Measurements from ENCODE around the gene DTYMK.

DNA sequence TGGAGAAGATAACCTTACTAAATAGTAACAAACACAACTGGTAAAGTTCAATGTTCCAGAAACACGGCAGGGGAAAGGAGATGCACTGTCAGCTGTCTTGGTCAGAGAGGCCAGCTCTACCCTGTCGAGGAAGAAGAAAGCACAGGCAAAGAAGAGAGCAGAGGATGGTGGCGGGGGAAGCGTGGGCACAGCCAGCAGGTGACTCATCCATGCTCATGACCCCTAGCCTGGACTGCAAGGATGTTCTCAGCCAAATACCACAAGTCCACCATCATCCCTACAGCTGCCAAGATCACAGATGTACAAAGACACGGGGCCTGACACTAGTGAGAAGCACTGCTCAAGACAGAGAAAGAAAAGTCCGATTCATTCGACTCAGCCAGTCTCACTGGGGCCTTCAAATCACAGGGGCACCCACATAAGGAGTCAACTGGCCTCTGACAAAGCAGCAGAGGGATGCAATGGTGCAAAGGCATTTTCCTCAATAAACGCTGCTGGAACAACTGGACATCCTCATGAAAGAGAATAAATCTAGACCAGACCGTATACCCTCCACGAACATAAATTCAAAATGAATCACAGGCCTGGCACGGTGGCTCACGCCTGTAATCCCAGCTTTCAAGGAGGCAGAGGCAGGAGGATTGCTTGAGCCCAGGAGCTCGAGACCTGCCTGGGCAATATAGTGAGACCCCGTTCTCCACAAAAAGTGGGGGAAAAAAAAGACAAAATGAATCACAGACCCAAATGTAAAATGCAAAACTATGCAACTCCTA lies 5.6 kb downstream of the DTYMK start:
- no peak for TF ChIP-seq POLR2A (IDR thresholded peaks at IDR 0.05; ENCODE audit: low read length)
- TF ChIP-seq GATA1 (IDR thresholded peaks at IDR 0.05; ENCODE audit: low read depth, low read length), result no peak
